ENCODE results near the gene PTGES3L. TPM values are rescaled to one million over a fixed set of nuclear protein-coding genes. Genes with fewer than 3 reads are reported as not detected.
"Not testable (repeated sequence)": the region's sequence is repeated elsewhere in the genome, so short reads cannot be mapped to it uniquely, and the experiment has no call there.

PTGES3L gene
- total RNA-seq, 2 donors from 2014 or later: 1.5 to 2.0 TPM

- Histone ChIP-seq H3K4me1 (ENCODE audit: control insufficient read depth in 1 of 2, low read depth in 2 of 2) (peaks cover 7 to 19% of the 10 kb centered on the region in 2 donors), H3K27ac (peak overlapping the region in 1 of 2 donors; percentile 12), H3K36me3 (no peaks in the 10 kb centered on the region), H3K27me3 (replicated peaks; ENCODE audit: insufficient read depth) (no peaks in the 10 kb centered on the region), H3K9me3 (no peaks in the 10 kb centered on the region), H3K4me3 (no peak overlapping the region)
- no peak for TF ChIP-seq CTCF (IDR thresholded peaks at IDR 0.05)
- ATAC-seq (ENCODE audit: insufficient number of reproducible peaks, low FRiP score, low read depth): no peak
- DNase-seq (ENCODE audit: low spot score): no peak
Observed at GRCh38 chr17:42922294-42922693, 57.6 kb downstream of the PTGES3L start.

GRCh38 chr17:42920922-42921321 lies 59.0 kb downstream of the PTGES3L start:
- Histone ChIP-seq H3K27ac (no peak overlapping the region), H3K9me3 (no peaks in the 10 kb centered on the region), H3K36me3 (no peaks in the 10 kb centered on the region), H3K4me3 (no peak overlapping the region), H3K4me1 (ENCODE audit: control insufficient read depth in 1 of 2, low read depth in 2 of 2) (peaks cover 7 to 19% of the 10 kb centered on the region in 2 donors), H3K27me3 (replicated peaks; ENCODE audit: insufficient read depth) (no peaks in the 10 kb centered on the region)
- TF ChIP-seq CTCF (IDR thresholded peaks at IDR 0.05): no peak
- DNase-seq (ENCODE audit: low spot score): no peak
- ATAC-seq (ENCODE audit: insufficient number of reproducible peaks, low FRiP score, low read depth): no peak

GRCh38 chr17:42920106-42920900 lies 59.6 kb downstream of the PTGES3L start:
- no peak for DNase-seq (ENCODE audit: low spot score)
- peaks cover 7 to 19% of the 10 kb centered on the region in 2 donors for H3K4me1 ChIP-seq (ENCODE audit: control insufficient read depth in 1 of 2, low read depth in 2 of 2)
- no peak for TF ChIP-seq CTCF (IDR thresholded peaks at IDR 0.05)

GRCh38 chr17:42919522-42920077 lies 60.3 kb downstream of the PTGES3L start:
- H3K27ac ChIP-seq: peak overlapping the region in 1 of 2 donors; percentile 27
- not testable (repeated sequence) for ATAC-seq (ENCODE audit: insufficient number of reproducible peaks, low FRiP score, low read depth)

More at GRCh38 chr17:42920106-42920900, 59.6 kb downstream of the PTGES3L start:
- Histone ChIP-seq H3K27ac (no peak overlapping the region), H3K27me3 (replicated peaks; ENCODE audit: insufficient read depth) (no peaks in the 10 kb centered on the region), H3K4me3 (no peak overlapping the region), H3K9me3 (no peaks in the 10 kb centered on the region), H3K36me3 (no peaks in the 10 kb centered on the region)
- ATAC-seq (ENCODE audit: insufficient number of reproducible peaks, low FRiP score, low read depth): no peak

GRCh38 chr17:42918902-42919521 lies 60.9 kb downstream of the PTGES3L start:
- peak overlapping the region in 1 of 2 donors; percentile 27 for H3K27ac ChIP-seq
- peaks cover 7 to 19% of the 10 kb centered on the region in 2 donors for H3K4me1 ChIP-seq (ENCODE audit: control insufficient read depth in 1 of 2, low read depth in 2 of 2)
- no peaks in the 10 kb centered on the region for H3K27me3 ChIP-seq (replicated peaks; ENCODE audit: insufficient read depth)
- DNase-seq (ENCODE audit: low spot score) (no peak), ATAC-seq (ENCODE audit: insufficient number of reproducible peaks, low FRiP score, low read depth) (no peak)
- no peak for TF ChIP-seq CTCF (IDR thresholded peaks at IDR 0.05)
- H3K9me3 ChIP-seq: no peaks in the 10 kb centered on the region
- no peak overlapping the region for H3K4me3 ChIP-seq
- H3K36me3 ChIP-seq: no peaks in the 10 kb centered on the region

More at GRCh38 chr17:42919522-42920077, 60.3 kb downstream of the PTGES3L start:
- DNase-seq (ENCODE audit: low spot score); H3K27me3 ChIP-seq (replicated peaks; ENCODE audit: insufficient read depth); H3K9me3 ChIP-seq; H3K36me3 ChIP-seq; H3K4me3 ChIP-seq: not testable (repeated sequence)
- peaks cover 7 to 19% of the 10 kb centered on the region in 2 donors for H3K4me1 ChIP-seq (ENCODE audit: control insufficient read depth in 1 of 2, low read depth in 2 of 2)

Other genes with a start within 250 kb of the PTGES3L start
- 10 to 100 TPM; 66.3 to 75.2 TPM for gene EZH1, start 235.0 kb downstream of the PTGES3L start, total RNA-seq
- gene RAMP2, start 218.9 kb downstream of the PTGES3L start, total RNA-seq: 10 to 100 TPM; 11.0 to 32.3 TPM
- gene VPS25, start 206.6 kb downstream of the PTGES3L start, total RNA-seq: 10 to 100 TPM; 18.5 to 24.2 TPM
- not detected for gene WNK4, start 199.5 kb downstream of the PTGES3L start, total RNA-seq
- 10 to 100 TPM; 34.3 to 36.1 TPM for gene COA3, start 181.4 kb downstream of the PTGES3L start, total RNA-seq
- gene CNTD1, start 181.2 kb downstream of the PTGES3L start, total RNA-seq: not detected
- 100 to 1,000 TPM in 1 of 2 donors, 10 to 100 TPM in 1; 99.6 to 122 TPM for gene BECN1, start 155.8 kb downstream of the PTGES3L start, total RNA-seq
- 10 to 100 TPM; 41.2 to 82.5 TPM for gene PSME3, start 146.7 kb downstream of the PTGES3L start, total RNA-seq
- gene AOC2, start 135.5 kb downstream of the PTGES3L start, total RNA-seq: 1 to 10 TPM in 1 of 2 donors, under 1 TPM in 1; 0.68 to 2.8 TPM
- gene AOC3, start 128.9 kb downstream of the PTGES3L start, total RNA-seq: 100 to 1,000 TPM; 117 to 146 TPM
- gene G6PC1, start 79.3 kb downstream of the PTGES3L start, total RNA-seq: not detected
- gene AARSD1, start 15.6 kb downstream of the PTGES3L start, total RNA-seq: 10 to 100 TPM; 26.0 to 35.5 TPM
- 10 to 100 TPM; 16.6 to 17.9 TPM for gene RUNDC1, start 485 bp upstream of the PTGES3L start, total RNA-seq
- gene RPL27, start 18.3 kb upstream of the PTGES3L start, total RNA-seq: 100 to 1,000 TPM; 535 to 569 TPM
- gene IFI35, start 26.7 kb upstream of the PTGES3L start, total RNA-seq: 10 to 100 TPM; 34.4 to 34.8 TPM
- gene VAT1, start 42.3 kb upstream of the PTGES3L start, total RNA-seq: 100 to 1,000 TPM in 1 of 2 donors, 10 to 100 TPM in 1; 91.5 to 158 TPM
- gene RND2, start 45.2 kb upstream of the PTGES3L start, total RNA-seq: 1 to 10 TPM in 1 of 2 donors, under 1 TPM in 1; 0.81 to 2.4 TPM
- 10 to 100 TPM in 1 of 2 donors, 1 to 10 TPM in 1; 8.6 to 21.1 TPM for gene BRCA1, start 145.3 kb upstream of the PTGES3L start, total RNA-seq
- 100 to 1,000 TPM in 1 of 2 donors, 10 to 100 TPM in 1; 92.1 to 101 TPM for gene NBR1, start 191.1 kb upstream of the PTGES3L start, total RNA-seq
- gene TMEM106A, start 231.8 kb upstream of the PTGES3L start, total RNA-seq: 10 to 100 TPM; 17.3 to 22.5 TPM
- gene CCDC200, start 248.5 kb upstream of the PTGES3L start, total RNA-seq: not detected

All from thoracic aorta (tissue), 2 donors.